ENCODE measurements around the gene CMSS1. TPM values are rescaled to one million over a fixed set of nuclear protein-coding genes. Genes with fewer than 3 reads are reported as not detected.
"Not testable (repeated sequence)": the region's sequence is repeated elsewhere in the genome, so short reads cannot be mapped to it uniquely, and the experiment has no call there.

CMSS1 gene
- polyA plus RNA-seq, 5 donors, result 41.9 to 49.5 (median 46.3) TPM

DNA sequence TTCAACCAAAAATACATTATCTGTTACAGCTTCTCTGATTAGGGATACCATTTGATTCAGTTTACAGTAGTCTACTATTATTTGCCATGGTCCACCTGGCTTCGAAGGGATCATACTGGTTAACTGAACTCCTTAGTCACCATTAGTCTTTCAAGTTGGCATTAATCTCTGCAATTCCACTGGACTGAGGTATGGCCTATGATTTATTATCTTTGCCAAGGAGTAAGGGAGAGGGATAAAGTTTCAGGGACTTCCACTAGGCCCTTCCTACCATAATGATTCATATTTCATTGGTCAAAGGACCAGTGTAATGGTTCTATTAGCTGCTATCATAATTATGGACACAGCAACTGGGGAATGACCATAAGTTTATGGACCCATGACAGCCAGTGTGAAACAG, 7.3 kb upstream of the CMSS1 start:
- no peak for DNase-seq

DNA sequence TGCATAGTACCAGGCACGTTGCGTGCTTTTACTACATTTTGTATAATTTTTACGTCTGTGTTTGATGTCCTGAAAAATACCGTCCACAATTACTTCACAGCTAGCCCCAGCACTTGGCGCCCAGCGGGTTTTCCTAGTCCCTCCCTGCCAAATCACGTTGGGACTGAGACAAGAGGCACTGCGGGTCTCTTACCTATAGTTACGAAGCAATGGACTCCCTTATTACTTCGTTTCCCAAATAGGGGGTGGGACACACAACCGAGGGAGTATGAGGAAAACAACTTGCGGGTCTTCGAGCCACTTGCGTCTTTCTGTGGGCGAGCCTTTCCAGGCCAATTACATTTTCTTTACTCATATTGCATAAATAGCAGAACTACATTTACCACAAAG, 620 bp upstream of the CMSS1 start:
- no peak for DNase-seq

- no peak for DNase-seq
These were observed 1.2 kb downstream of the CMSS1 start for GRCh38 chr3:99818818-99819217.

DNA sequence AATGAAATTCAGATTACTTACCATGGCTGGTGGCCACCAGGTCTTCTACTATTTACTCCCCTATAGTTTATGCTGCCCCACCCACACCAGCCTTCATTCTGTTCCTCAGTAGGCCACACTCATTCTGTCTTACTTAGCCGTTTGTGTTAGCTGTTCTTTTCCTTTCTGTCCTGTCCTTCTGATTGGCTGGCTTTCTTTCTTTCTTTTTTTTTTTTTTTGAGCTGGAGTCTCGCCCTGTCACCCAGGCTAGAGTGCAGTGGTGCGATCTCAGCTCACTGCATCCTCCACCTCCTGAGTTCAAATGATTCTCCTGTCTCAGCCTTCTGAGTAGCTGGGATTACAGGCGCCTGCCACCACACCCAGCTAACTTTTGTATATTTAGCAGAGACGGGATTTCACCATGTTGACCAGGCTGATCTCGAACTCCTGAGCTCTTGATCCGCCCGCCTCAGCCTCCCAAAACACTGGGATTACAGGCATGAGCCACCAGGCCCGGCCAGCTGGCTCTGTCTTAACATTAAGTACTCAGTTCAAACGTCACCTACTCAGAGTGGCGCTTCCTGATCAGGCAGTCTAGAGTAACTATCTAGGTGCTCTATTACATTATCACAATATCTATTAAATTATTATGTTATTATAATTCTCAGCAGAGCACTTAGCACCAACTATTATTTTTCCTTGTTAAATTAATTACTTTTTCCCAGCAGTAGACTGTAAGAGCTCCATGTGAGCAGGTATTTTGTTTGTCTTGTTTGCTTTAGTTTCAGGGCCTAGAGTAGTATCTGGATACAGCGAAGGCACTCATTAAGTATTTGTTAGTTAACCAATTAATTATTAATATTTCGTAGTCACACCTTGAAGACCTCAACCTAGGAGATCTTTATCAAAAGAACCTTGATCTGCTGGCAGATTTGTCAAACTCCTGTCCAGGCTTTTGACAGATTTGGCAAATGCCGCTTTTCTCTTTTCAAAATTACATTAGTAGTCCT, 6.4 kb downstream of the CMSS1 start:
- no peak for DNase-seq

DNA sequence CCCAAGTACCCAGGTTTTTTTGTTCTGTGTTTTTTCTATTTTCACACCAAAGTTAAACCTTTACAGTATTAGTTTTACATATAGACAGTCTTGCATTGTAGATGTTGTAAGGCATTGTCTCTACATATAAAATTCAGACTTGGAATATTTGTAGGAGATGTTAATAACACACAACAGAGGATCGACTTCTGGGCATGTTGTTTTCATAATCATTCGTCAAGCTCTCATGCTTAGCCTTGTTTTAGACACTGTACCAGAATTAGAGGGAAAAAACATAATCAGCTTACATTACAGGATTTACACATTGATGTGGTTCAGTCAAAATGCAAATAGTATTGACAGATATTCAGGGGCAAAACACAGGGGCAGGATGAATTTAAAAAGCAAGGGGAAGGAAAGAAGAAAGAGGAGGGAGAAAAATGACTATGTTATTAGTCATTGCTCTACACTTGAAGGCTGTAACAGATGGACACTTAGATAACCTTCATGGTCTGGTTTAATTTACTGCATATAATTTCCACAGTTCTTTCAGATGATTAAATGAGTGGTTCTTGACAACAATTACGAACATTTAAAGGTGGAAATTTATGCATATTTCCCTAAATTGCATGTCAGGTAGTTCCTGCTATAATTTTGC, 7.5 kb downstream of the CMSS1 start:
- DNase-seq, result no peak

GRCh38 chr3:99829844-99830243, 12.2 kb downstream of the CMSS1 start:
- no peak for DNase-seq

GRCh38 chr3:99833617-99834205, 16.0 kb downstream of the CMSS1 start:
- DNase-seq, result peak in 1 of 2 donors; percentile 37

DNA sequence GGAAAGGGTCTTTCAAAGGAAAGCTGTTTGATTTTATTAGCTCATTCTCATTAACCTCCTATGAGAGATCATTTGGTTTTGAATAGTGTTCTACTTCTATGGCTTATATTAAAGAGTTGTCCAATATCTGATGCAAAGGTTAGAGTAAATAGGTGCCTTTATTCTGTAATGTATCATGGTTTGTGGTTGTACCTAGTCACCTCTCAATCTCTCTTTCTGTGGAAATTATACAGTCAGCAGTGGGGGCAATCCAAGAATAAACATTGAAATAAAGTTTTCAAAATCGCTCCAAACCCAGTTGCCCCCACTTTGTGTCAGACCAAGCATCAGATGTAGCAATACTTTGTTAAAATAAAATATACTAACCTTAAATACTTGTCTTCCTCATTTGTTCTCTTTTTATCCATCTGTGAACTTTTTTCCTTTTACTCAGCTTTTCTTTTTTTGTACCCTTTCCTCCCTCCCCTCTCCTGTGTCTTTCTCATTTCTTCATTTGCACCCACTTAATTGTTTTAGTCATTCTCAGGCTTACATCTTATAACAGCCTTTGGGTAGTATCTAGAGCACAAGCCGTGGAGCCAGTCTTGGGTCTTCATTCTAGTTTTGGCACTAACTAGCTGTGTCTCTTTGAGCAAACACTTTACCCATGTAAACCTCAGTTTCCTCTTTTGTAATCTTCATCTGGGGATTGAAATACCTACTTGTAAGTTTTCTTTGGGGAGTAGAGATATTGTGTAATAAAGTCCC, 16.7 kb downstream of the CMSS1 start:
- DNase-seq, result no peak

- no peak for DNase-seq
These were observed 19.0 kb downstream of the CMSS1 start for GRCh38 chr3:99836681-99837080.

- DNase-seq, result no peak
These were observed 20.1 kb downstream of the CMSS1 start for GRCh38 chr3:99837715-99838114.

DNA sequence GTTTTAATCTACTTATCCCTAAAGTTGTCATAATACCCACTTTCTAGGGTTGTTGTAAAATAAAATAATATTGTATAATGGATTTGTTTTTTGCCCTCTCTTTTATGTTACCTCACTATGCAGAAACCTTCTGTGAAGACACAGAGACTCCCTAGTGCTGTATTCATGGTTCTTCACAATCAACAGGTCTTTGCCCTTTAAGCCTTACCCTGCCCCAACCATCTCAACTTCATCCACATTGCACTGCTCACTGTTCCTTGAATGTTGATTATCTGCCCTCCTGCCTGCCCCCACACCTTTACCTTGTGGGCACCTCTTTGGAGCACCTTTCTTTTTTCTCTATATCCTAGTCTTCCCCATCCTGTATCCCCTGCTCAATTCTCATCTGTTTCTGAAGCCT, 21.1 kb downstream of the CMSS1 start:
- no peak for DNase-seq

- no peak for DNase-seq
These were observed 22.0 kb downstream of the CMSS1 start for GRCh38 chr3:99839613-99840012.

GRCh38 chr3:99841949-99842348, 24.3 kb downstream of the CMSS1 start:
- not testable (repeated sequence) for DNase-seq

GRCh38 chr3:99842826-99843589, 25.3 kb downstream of the CMSS1 start:
- DNase-seq, result peak in 1 of 2 donors; percentile 44

GRCh38 chr3:99843590-99844258, 26.1 kb downstream of the CMSS1 start:
- DNase-seq, result no peak

DNA sequence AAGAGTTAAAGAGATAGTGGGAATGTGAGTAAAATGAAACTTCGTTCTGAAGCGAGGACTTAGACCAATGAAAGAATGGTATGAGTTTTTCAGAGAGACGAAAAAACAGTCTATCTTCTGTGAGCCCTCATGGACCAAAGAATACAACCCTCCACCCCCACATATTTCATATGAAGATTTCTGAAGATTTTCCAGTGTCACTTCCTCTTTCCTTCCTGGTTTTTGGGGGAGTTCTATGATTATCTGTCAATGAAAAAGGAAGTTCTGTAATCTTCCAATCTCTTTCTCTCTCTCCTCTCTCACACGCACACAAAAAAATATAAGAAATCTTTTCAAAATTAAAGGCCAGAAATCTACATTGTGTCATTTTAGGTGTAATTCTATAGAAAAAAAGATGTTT, 27.7 kb downstream of the CMSS1 start:
- DNase-seq, result no peak

GRCh38 chr3:99845999-99846398, 28.3 kb downstream of the CMSS1 start:
- DNase-seq, result no peak

DNA sequence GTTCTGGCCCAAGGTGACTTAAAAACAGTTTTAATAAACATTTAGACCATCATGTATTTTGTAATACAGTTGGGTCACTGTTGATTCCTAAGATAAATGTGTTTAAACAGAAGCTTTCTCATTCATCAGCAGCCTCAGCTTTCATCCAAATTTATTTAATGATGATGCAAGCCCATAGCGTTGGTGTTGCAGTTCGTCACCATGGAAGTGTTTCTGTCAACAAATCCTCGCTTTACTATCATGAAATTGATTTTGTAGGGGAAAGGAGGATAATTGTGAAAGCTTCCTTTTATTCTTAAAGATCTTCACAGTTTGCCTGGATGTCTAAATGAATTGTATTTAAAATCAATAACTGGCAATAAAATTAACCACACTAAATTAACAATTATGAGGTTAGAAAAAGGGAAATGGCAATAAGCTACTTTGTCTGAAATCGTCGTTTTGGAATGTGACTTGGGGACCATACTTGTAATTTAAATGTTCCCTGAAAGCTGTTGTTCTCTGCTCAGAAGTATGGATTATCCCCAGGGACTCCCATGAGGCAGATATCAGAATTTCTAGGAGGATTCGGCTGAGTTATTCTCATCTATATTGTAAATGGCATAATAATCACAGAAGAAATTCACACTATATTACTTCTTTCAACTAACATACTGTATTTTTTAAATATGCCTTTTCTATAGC, 29.0 kb downstream of the CMSS1 start:
- peak in 1 of 2 donors; percentile 44 for DNase-seq

GRCh38 chr3:99848433-99848832, 30.8 kb downstream of the CMSS1 start:
- no peak for DNase-seq

- DNase-seq, result no peak
These were observed 32.9 kb downstream of the CMSS1 start for GRCh38 chr3:99850608-99851007.

Data from right lung (tissue), 5 donors.